Measurements from ENCODE around the gene BNC2. TPM values are rescaled to one million over a fixed set of nuclear protein-coding genes. Genes with fewer than 3 reads are reported as not detected.

Gene BNC2
- total RNA-seq, 1 experiment from 2014 or later: 5.7 TPM

DNA sequence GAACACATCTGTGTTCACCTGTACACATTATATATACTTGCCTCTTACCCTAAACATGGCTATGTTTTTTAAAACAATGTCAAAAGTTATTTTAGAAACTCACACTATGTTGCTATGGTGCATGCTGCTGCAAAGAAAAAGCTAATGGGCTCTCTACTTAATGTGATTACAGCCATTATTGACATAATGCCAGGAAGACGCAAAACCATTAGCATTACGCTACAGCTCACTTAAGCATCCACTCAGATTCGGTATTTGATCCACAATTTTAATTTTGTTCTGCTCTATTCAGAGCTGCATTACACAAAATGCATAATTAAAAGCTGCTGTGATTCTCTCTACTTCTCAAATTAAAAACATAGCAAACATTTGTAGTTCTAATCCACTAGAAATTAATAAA, 395.2 kb downstream of the BNC2 start:
- H3K27ac ChIP-seq (ENCODE audit: low read length): no peak overlapping the region
- no peaks in the 10 kb centered on the region for H3K4me1 ChIP-seq (ENCODE audit: control insufficient read depth, insufficient read depth, low read length)
- ChIA-PET POLR2A (no interaction called here), CTCF (no interaction called here)
- ATAC-seq: no peak
- intact Hi-C loops (cut with micrococcal nuclease; ENCODE audit: unreplicated experiment): no loop called here
- H3K27me3 ChIP-seq (ENCODE audit: control insufficient read depth, insufficient read depth, low read length): no peaks in the 10 kb centered on the region
- no TSS peak for BruUV-seq (replicated peaks)
- H3K9me3 ChIP-seq (ENCODE audit: control insufficient read depth, insufficient read depth, low read depth, low read length): no peaks in the 10 kb centered on the region
- in situ Hi-C loops (cut with HindIII; ENCODE audit: low pct_unique_long_range_greater_than_20kb, low sequenced_read_pairs): no loop called here
- H3K4me3 ChIP-seq (ENCODE audit: low read depth in 2 of 2, low read length in 2 of 2): no peak overlapping the region
- no peak for TF ChIP-seq SIN3A (IDR thresholded peaks at IDR 0.05; ENCODE audit: borderline replicate concordance, insufficient read depth, low read depth, low read length)
- TF ChIP-seq TCF7L2 (IDR thresholded peaks at IDR 0.05; ENCODE audit: low read depth, low read length): no peak
- no peak for TF ChIP-seq POLR2AphosphoS5 (IDR thresholded peaks at IDR 0.05; ENCODE audit: low read depth, low read length)
- TF ChIP-seq, protein P1, sequence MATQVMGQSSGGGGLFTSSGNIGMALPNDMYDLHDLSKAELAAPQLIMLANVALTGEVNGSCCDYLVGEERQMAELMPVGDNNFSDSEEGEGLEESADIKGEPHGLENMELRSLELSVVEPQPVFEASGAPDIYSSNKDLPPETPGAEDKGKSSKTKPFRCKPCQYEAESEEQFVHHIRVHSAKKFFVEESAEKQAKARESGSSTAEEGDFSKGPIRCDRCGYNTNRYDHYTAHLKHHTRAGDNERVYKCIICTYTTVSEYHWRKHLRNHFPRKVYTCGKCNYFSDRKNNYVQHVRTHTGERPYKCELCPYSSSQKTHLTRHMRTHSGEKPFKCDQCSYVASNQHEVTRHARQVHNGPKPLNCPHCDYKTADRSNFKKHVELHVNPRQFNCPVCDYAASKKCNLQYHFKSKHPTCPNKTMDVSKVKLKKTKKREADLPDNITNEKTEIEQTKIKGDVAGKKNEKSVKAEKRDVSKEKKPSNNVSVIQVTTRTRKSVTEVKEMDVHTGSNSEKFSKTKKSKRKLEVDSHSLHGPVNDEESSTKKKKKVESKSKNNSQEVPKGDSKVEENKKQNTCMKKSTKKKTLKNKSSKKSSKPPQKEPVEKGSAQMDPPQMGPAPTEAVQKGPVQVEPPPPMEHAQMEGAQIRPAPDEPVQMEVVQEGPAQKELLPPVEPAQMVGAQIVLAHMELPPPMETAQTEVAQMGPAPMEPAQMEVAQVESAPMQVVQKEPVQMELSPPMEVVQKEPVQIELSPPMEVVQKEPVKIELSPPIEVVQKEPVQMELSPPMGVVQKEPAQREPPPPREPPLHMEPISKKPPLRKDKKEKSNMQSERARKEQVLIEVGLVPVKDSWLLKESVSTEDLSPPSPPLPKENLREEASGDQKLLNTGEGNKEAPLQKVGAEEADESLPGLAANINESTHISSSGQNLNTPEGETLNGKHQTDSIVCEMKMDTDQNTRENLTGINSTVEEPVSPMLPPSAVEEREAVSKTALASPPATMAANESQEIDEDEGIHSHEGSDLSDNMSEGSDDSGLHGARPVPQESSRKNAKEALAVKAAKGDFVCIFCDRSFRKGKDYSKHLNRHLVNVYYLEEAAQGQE (IDR thresholded peaks at IDR 0.05; ENCODE audit: insufficient read depth in 1 of 2, low read depth in 2 of 2, low read length in 1 of 2): no peak
- TF ChIP-seq, protein P2, sequence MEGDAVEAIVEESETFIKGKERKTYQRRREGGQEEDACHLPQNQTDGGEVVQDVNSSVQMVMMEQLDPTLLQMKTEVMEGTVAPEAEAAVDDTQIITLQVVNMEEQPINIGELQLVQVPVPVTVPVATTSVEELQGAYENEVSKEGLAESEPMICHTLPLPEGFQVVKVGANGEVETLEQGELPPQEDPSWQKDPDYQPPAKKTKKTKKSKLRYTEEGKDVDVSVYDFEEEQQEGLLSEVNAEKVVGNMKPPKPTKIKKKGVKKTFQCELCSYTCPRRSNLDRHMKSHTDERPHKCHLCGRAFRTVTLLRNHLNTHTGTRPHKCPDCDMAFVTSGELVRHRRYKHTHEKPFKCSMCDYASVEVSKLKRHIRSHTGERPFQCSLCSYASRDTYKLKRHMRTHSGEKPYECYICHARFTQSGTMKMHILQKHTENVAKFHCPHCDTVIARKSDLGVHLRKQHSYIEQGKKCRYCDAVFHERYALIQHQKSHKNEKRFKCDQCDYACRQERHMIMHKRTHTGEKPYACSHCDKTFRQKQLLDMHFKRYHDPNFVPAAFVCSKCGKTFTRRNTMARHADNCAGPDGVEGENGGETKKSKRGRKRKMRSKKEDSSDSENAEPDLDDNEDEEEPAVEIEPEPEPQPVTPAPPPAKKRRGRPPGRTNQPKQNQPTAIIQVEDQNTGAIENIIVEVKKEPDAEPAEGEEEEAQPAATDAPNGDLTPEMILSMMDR (IDR thresholded peaks at IDR 0.05): no peak
- no peak for DNase-seq (ENCODE audit: low read depth, low spot score)
- no peaks in the 10 kb centered on the region for H3K36me3 ChIP-seq (ENCODE audit: control insufficient read depth, insufficient read depth, low read length)

DNA sequence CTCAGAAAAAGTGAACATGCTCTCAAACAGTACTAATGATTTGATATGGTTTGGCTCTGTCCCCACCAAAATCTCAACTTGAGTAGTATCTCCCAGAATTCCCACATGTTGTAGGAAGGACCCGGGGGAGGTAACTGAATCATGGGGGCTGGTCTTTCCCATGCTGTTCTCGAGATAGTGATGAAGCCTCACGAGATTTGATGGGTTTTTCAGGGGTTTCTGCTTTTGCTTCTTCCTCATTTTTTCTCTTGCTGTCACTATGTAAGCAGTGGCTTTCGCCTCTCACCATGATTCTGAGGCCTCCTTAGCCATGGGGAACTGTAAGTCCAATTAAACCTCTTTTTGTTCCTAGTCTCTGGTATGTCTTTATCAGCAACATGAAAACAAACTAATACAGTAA, 401.3 kb downstream of the BNC2 start:
- no peak for ATAC-seq
- Histone ChIP-seq H3K4me1 (ENCODE audit: control insufficient read depth, insufficient read depth, low read length) (no peaks in the 10 kb centered on the region), H3K9me3 (ENCODE audit: control insufficient read depth, insufficient read depth, low read depth, low read length) (no peaks in the 10 kb centered on the region), H3K4me3 (ENCODE audit: low read depth in 2 of 2, low read length in 2 of 2) (no peak overlapping the region), H3K36me3 (ENCODE audit: control insufficient read depth, insufficient read depth, low read length) (no peaks in the 10 kb centered on the region), H3K27ac (ENCODE audit: low read length) (no peak overlapping the region), H3K27me3 (ENCODE audit: control insufficient read depth, insufficient read depth, low read length) (no peaks in the 10 kb centered on the region)
- intact Hi-C loops (cut with micrococcal nuclease; ENCODE audit: unreplicated experiment): no loop called here
- CTCF ChIA-PET: no interaction called here
- no peak for DNase-seq (ENCODE audit: low read depth, low spot score)
- BruUV-seq (replicated peaks): no TSS peak
- TF ChIP-seq, protein P2 (IDR thresholded peaks at IDR 0.05): no peak
- TF ChIP-seq SIN3A (IDR thresholded peaks at IDR 0.05; ENCODE audit: borderline replicate concordance, insufficient read depth, low read depth, low read length) (no peak), POLR2AphosphoS5 (IDR thresholded peaks at IDR 0.05; ENCODE audit: low read depth, low read length) (no peak), TCF7L2 (IDR thresholded peaks at IDR 0.05; ENCODE audit: low read depth, low read length) (no peak)
- TF ChIP-seq, protein P1 (IDR thresholded peaks at IDR 0.05; ENCODE audit: insufficient read depth in 1 of 2, low read depth in 2 of 2, low read length in 1 of 2): no peak
- in situ Hi-C loops (cut with HindIII; ENCODE audit: low pct_unique_long_range_greater_than_20kb, low sequenced_read_pairs): no loop called here
- POLR2A ChIA-PET: no interaction called here

Measured in Panc1 (cell line).